ENCODE measurements around the gene DNAH9. TPM values are rescaled to one million over a fixed set of nuclear protein-coding genes. Genes with fewer than 3 reads are reported as not detected.

The DNAH9 gene
- total and polyA plus RNA-seq, 2 donors (not counting 1 experiment from before 2014, with no cell fraction given): not detected

GRCh38 chr17:11554042-11554441, 44.2 kb upstream of the DNAH9 start:
- ChIA-PET POLR2A (no interaction called here), CTCF (no interaction called here)
- Histone ChIP-seq H3K4me2 (replicated peaks; ENCODE audit: low read depth, low read length, poor library complexity, severe bottlenecking) (no peak overlapping the region), H3K27ac (ENCODE audit: low read length in 2 of 2) (no peak overlapping the region), H4K20me1 (ENCODE audit: control insufficient read depth, insufficient read depth, low read length, poor library complexity, severe bottlenecking) (no peaks in the 10 kb centered on the region), H3K9me3 (ENCODE audit: control extremely low read depth in 1 of 3, control insufficient read depth in 2 of 3, insufficient read depth in 1 of 3, low read length in 2 of 3) (peaks cover 0 to 25% (median 0%) of the 10 kb centered on the region in 3 donors), H3K27me3 (replicated peaks in 1 of 4; ENCODE audit: control extremely low read depth in 1 of 4, control insufficient read depth in 3 of 4, insufficient read depth in 4 of 4, low read length in 3 of 4) (no peaks in the 10 kb centered on the region), H3K36me3 (replicated peaks in 1 of 2; ENCODE audit: control extremely low read depth in 1 of 2, control insufficient read depth in 1 of 2, extremely low read depth in 1 of 2, insufficient read depth in 2 of 2, low read length in 1 of 2) (no peaks in the 10 kb centered on the region), H3K79me2 (ENCODE audit: control insufficient read depth, insufficient read depth, low read length) (no peaks in the 10 kb centered on the region), H3K9ac (ENCODE audit: low read length) (no peak overlapping the region), H3K4me1 (ENCODE audit: control insufficient read depth in 2 of 2, insufficient read depth in 2 of 2, low read length in 2 of 2) (no peaks in the 10 kb centered on the region), H3K4me3 (ENCODE audit: control extremely low read depth in 1 of 5, extremely low read depth in 1 of 5, insufficient read depth in 1 of 5, low read depth in 2 of 5, low read length in 4 of 5) (no peak overlapping the region), H2AFZ (ENCODE audit: insufficient read depth, low read depth, low read length, poor library complexity, severe bottlenecking) (no peak overlapping the region)
- H3K9me3 Mint-ChIP-seq (ENCODE audit: insufficient read depth): no peaks in the 10 kb centered on the region
- no peaks in the 10 kb centered on the region for H3K27me3 Mint-ChIP-seq
- no peak overlapping the region for H3K27ac Mint-ChIP-seq
- DNase-seq: no peak
- no peaks in the 10 kb centered on the region for H3K4me1 Mint-ChIP-seq
- no peak for ATAC-seq (ENCODE audit: low read depth)
- H3K4me3 Mint-ChIP-seq: no peak overlapping the region
- TF ChIP-seq EZH2 (IDR thresholded peaks at IDR 0.05; ENCODE audit: borderline replicate concordance, insufficient read depth, low read depth, low read length, poor library complexity, severe bottlenecking): no peak
- TF ChIP-seq, protein P1, sequence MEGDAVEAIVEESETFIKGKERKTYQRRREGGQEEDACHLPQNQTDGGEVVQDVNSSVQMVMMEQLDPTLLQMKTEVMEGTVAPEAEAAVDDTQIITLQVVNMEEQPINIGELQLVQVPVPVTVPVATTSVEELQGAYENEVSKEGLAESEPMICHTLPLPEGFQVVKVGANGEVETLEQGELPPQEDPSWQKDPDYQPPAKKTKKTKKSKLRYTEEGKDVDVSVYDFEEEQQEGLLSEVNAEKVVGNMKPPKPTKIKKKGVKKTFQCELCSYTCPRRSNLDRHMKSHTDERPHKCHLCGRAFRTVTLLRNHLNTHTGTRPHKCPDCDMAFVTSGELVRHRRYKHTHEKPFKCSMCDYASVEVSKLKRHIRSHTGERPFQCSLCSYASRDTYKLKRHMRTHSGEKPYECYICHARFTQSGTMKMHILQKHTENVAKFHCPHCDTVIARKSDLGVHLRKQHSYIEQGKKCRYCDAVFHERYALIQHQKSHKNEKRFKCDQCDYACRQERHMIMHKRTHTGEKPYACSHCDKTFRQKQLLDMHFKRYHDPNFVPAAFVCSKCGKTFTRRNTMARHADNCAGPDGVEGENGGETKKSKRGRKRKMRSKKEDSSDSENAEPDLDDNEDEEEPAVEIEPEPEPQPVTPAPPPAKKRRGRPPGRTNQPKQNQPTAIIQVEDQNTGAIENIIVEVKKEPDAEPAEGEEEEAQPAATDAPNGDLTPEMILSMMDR (IDR thresholded peaks at IDR 0.05): no peak
- intact Hi-C loops (cut with micrococcal nuclease): no loop called here
- WGBS (ENCODE audit: insufficient coverage): 60% methylated on average over 1 of the region's 1 CpG

GRCh38 chr17:11554542-11554941, 43.7 kb upstream of the DNAH9 start:
- Histone ChIP-seq H3K9ac (ENCODE audit: low read length) (no peak overlapping the region), H3K79me2 (ENCODE audit: control insufficient read depth, insufficient read depth, low read length) (no peaks in the 10 kb centered on the region), H4K20me1 (ENCODE audit: control insufficient read depth, insufficient read depth, low read length, poor library complexity, severe bottlenecking) (no peaks in the 10 kb centered on the region), H3K36me3 (replicated peaks in 1 of 2; ENCODE audit: control extremely low read depth in 1 of 2, control insufficient read depth in 1 of 2, extremely low read depth in 1 of 2, insufficient read depth in 2 of 2, low read length in 1 of 2) (no peaks in the 10 kb centered on the region), H3K4me3 (ENCODE audit: control extremely low read depth in 1 of 5, extremely low read depth in 1 of 5, insufficient read depth in 1 of 5, low read depth in 2 of 5, low read length in 4 of 5) (no peak overlapping the region), H3K4me1 (ENCODE audit: control insufficient read depth in 2 of 2, insufficient read depth in 2 of 2, low read length in 2 of 2) (no peaks in the 10 kb centered on the region), H3K9me3 (ENCODE audit: control extremely low read depth in 1 of 3, control insufficient read depth in 2 of 3, insufficient read depth in 1 of 3, low read length in 2 of 3) (peaks cover 0 to 30% (median 0%) of the 10 kb centered on the region in 3 donors), H3K27ac (ENCODE audit: low read length in 2 of 2) (no peak overlapping the region), H3K27me3 (replicated peaks in 1 of 4; ENCODE audit: control extremely low read depth in 1 of 4, control insufficient read depth in 3 of 4, insufficient read depth in 4 of 4, low read length in 3 of 4) (no peaks in the 10 kb centered on the region), H2AFZ (ENCODE audit: insufficient read depth, low read depth, low read length, poor library complexity, severe bottlenecking) (no peak overlapping the region), H3K4me2 (replicated peaks; ENCODE audit: low read depth, low read length, poor library complexity, severe bottlenecking) (no peak overlapping the region)
- Mint-ChIP-seq H3K27ac (no peak overlapping the region), H3K27me3 (no peaks in the 10 kb centered on the region), H3K4me3 (no peak overlapping the region), H3K9me3 (ENCODE audit: insufficient read depth) (peaks cover 2% of the 10 kb centered on the region), H3K4me1 (no peaks in the 10 kb centered on the region)
- intact Hi-C loops (cut with micrococcal nuclease): no loop called here
- CTCF ChIA-PET: no interaction called here
- TF ChIP-seq, protein P1 (IDR thresholded peaks at IDR 0.05): no peak
- TF ChIP-seq EZH2 (IDR thresholded peaks at IDR 0.05; ENCODE audit: borderline replicate concordance, insufficient read depth, low read depth, low read length, poor library complexity, severe bottlenecking): no peak
- POLR2A ChIA-PET: no interaction called here
- DNase-seq: no peak
- WGBS (ENCODE audit: insufficient coverage): 80% methylated on average over 5 of the region's 5 CpGs
- no peak for ATAC-seq (ENCODE audit: low read depth)
